ENCODE results near the gene CYB561D1.
A peak's percentile ranks its signal among the peaks of the same experiment; 100 is the strongest.

The CYB561D1 gene

GRCh38 chr1:109501644-109502363 is 7.9 kb downstream of the CYB561D1 start:
- no peaks in the 10 kb centered on the region for H3K4me1 ChIP-seq (ENCODE audit: control insufficient read depth, insufficient read depth, low read length, unreplicated experiment)
- H3K4me3 ChIP-seq (ENCODE audit: low read depth, low read length) = no peak overlapping the region
- no peaks in the 10 kb centered on the region for H3K79me2 ChIP-seq (ENCODE audit: control insufficient read depth, insufficient read depth, low read length, unreplicated experiment)
- no peaks in the 10 kb centered on the region for H3K36me3 ChIP-seq (ENCODE audit: insufficient read depth, low read length)
- no peak overlapping the region for H3K27ac ChIP-seq (ENCODE audit: low read depth, low read length)
- no peak overlapping the region for H2AFZ ChIP-seq (ENCODE audit: low read length, unreplicated experiment)
- no peaks in the 10 kb centered on the region for H3K27me3 ChIP-seq (ENCODE audit: insufficient read depth, low read length)

GRCh38 chr1:109502364-109502851 is 8.5 kb downstream of the CYB561D1 start:
- Histone ChIP-seq H2AFZ (ENCODE audit: low read length, unreplicated experiment) (no peak overlapping the region), H3K27ac (ENCODE audit: low read depth, low read length) (no peak overlapping the region), H3K27me3 (ENCODE audit: insufficient read depth, low read length) (peaks cover 5% of the 10 kb centered on the region; the same call in 1 of the 2 replicates), H3K79me2 (ENCODE audit: control insufficient read depth, insufficient read depth, low read length, unreplicated experiment) (no peaks in the 10 kb centered on the region), H3K4me3 (ENCODE audit: low read depth, low read length) (no peak overlapping the region), H3K36me3 (ENCODE audit: insufficient read depth, low read length) (no peaks in the 10 kb centered on the region), H3K4me1 (ENCODE audit: control insufficient read depth, insufficient read depth, low read length, unreplicated experiment) (no peaks in the 10 kb centered on the region)

GRCh38 chr1:109503935-109504334 is 10.0 kb downstream of the CYB561D1 start:
- Histone ChIP-seq H2AFZ (ENCODE audit: low read length, unreplicated experiment) (no peak overlapping the region), H3K4me1 (ENCODE audit: control insufficient read depth, insufficient read depth, low read length, unreplicated experiment) (no peaks in the 10 kb centered on the region), H3K36me3 (ENCODE audit: insufficient read depth, low read length) (no peaks in the 10 kb centered on the region), H3K27ac (ENCODE audit: low read depth, low read length) (no peak overlapping the region), H3K79me2 (ENCODE audit: control insufficient read depth, insufficient read depth, low read length, unreplicated experiment) (no peaks in the 10 kb centered on the region), H3K4me3 (ENCODE audit: low read depth, low read length) (no peak overlapping the region), H3K27me3 (ENCODE audit: insufficient read depth, low read length) (peaks cover 19% of the 10 kb centered on the region)

DNA sequence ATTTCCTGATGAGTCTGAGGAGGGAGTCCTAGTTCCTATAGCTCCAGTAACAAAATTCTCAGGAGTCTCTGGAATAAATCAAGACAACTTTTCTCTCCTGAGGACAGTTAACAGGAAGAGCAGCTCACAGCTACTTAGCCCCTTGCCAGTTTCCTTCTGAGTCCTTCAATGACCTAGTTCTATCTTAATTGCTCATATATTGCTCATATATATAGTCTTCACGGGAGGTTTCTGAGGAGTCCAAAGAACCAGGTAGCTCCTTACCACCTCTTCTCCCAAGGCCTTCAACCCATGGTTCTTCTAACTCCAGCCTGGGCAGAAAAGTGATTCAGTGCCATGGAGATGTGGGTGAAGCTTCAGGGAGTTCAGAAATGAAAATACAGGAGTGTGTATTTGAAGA is 11.1 kb downstream of the CYB561D1 start:
- Histone ChIP-seq H2AFZ (ENCODE audit: low read length, unreplicated experiment) (no peak overlapping the region), H3K79me2 (ENCODE audit: control insufficient read depth, insufficient read depth, low read length, unreplicated experiment) (no peaks in the 10 kb centered on the region), H3K27ac (ENCODE audit: low read depth, low read length) (no peak overlapping the region), H3K4me3 (ENCODE audit: low read depth, low read length) (no peak overlapping the region), H3K27me3 (ENCODE audit: insufficient read depth, low read length) (peaks cover 27% of the 10 kb centered on the region), H3K36me3 (ENCODE audit: insufficient read depth, low read length) (no peaks in the 10 kb centered on the region), H3K4me1 (ENCODE audit: control insufficient read depth, insufficient read depth, low read length, unreplicated experiment) (peaks cover 2% of the 10 kb centered on the region)

DNA sequence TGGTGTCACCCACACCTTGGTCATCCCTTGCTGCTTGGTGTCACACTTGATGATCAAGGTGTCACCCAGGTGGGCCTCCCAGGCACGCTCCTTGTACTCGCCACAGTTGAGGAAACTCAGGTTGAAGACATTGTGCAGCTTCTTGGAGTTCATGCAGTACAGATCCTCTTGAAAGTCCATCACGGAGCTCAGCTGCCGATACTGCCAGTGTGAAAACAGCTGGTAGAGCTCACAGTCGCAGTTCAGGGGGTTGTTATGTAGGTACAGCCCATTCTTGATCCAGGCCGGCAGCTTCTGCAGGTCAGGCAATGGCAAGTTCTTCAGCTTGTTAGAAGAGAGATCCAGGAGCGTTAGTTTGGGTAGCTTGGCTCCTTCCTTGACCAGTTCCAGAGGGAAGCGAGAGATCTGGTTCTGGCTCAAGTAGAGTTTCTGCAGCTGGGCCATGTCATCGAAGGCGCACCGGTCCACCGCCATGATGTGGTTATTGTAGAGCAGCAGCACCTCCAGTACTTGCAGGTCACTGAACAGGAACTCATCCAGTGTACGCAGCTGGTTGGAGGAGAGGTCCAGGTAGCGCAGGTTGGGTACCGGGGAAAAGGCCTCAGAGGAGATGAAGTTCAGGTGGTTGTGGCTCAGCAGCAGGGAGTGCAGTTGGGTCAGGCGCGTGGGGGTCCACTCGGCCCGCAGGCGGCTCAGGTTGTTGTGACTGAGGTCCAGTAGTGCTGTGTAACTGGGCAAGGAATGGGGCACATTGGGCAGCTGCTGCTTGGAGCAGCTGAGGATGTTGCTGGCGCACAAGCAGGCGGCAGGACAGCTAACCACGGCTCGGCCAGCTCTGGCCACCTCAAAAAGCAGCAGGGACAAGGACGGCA is 14.3 kb downstream of the CYB561D1 start:
- Histone ChIP-seq H2AFZ (ENCODE audit: low read length, unreplicated experiment) (no peak overlapping the region), H3K4me3 (ENCODE audit: low read depth, low read length) (no peak overlapping the region), H3K4me1 (ENCODE audit: control insufficient read depth, insufficient read depth, low read length, unreplicated experiment) (peaks cover 8% of the 10 kb centered on the region), H3K79me2 (ENCODE audit: control insufficient read depth, insufficient read depth, low read length, unreplicated experiment) (no peaks in the 10 kb centered on the region), H3K27ac (ENCODE audit: low read depth, low read length) (no peak overlapping the region), H3K36me3 (ENCODE audit: insufficient read depth, low read length) (no peaks in the 10 kb centered on the region), H3K27me3 (ENCODE audit: insufficient read depth, low read length) (peaks cover 46% of the 10 kb centered on the region)

DNA sequence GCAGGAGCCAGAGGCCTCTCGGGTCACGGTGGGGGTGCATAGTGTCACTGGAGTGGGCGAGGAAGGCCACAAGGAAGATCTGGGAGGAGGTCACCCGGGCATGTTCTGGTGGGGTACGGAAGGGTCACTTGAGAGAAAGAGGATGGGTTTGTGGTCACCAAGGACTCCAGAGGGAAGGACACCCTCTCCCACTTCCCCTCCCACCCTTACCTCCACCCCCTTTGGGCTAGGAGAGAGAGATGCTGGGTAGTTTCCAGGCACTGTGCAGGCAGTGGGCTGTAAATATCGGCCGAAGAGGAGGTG is 14.9 kb downstream of the CYB561D1 start:
- no peak overlapping the region for H2AFZ ChIP-seq (ENCODE audit: low read length, unreplicated experiment)
- peaks cover 46% of the 10 kb centered on the region for H3K27me3 ChIP-seq (ENCODE audit: insufficient read depth, low read length)
- no peaks in the 10 kb centered on the region for H3K36me3 ChIP-seq (ENCODE audit: insufficient read depth, low read length)
- H3K27ac ChIP-seq (ENCODE audit: low read depth, low read length) = no peak overlapping the region
- no peaks in the 10 kb centered on the region for H3K79me2 ChIP-seq (ENCODE audit: control insufficient read depth, insufficient read depth, low read length, unreplicated experiment)
- H3K4me3 ChIP-seq (ENCODE audit: low read depth, low read length) = peak overlapping the region; percentile 75; the same call in 1 of the 2 replicates
- peaks cover 8% of the 10 kb centered on the region for H3K4me1 ChIP-seq (ENCODE audit: control insufficient read depth, insufficient read depth, low read length, unreplicated experiment)

GRCh38 chr1:109509176-109510134 is 15.6 kb downstream of the CYB561D1 start, which contains the start of gene AMIGO1:
Gene AMIGO1, minus strand, starts transcription at chr1:109509727. Its CDS starts 815 bp downstream, at chr1:109508912.
- Histone ChIP-seq H2AFZ (ENCODE audit: low read length, unreplicated experiment) (no peak within 1 kb of the TSS), H3K79me2 (ENCODE audit: control insufficient read depth, insufficient read depth, low read length, unreplicated experiment) (no peaks in the 10 kb centered on the region), H3K36me3 (ENCODE audit: insufficient read depth, low read length) (no peaks in the 10 kb centered on the region), H3K27me3 (ENCODE audit: insufficient read depth, low read length) (peaks cover 46% of the 10 kb centered on the region), H3K4me3 (ENCODE audit: low read depth, low read length) (peak within 1 kb of the TSS; percentile 75), H3K4me1 (ENCODE audit: control insufficient read depth, insufficient read depth, low read length, unreplicated experiment) (peaks cover 8% of the 10 kb centered on the region), H3K27ac (ENCODE audit: low read depth, low read length) (no peak within 1 kb of the TSS)

GRCh38 chr1:109513110-109513710 is 19.3 kb downstream of the CYB561D1 start:
- Histone ChIP-seq H3K4me1 (ENCODE audit: control insufficient read depth, insufficient read depth, low read length, unreplicated experiment) (peaks cover 8% of the 10 kb centered on the region), H3K27ac (ENCODE audit: low read depth, low read length) (no peak overlapping the region), H3K79me2 (ENCODE audit: control insufficient read depth, insufficient read depth, low read length, unreplicated experiment) (no peaks in the 10 kb centered on the region), H3K36me3 (ENCODE audit: insufficient read depth, low read length) (no peaks in the 10 kb centered on the region), H2AFZ (ENCODE audit: low read length, unreplicated experiment) (no peak overlapping the region), H3K27me3 (ENCODE audit: insufficient read depth, low read length) (peaks cover 34% of the 10 kb centered on the region), H3K4me3 (ENCODE audit: low read depth, low read length) (no peak overlapping the region)

- H3K4me3 ChIP-seq (ENCODE audit: low read depth, low read length) = no peak overlapping the region
- no peaks in the 10 kb centered on the region for H3K79me2 ChIP-seq (ENCODE audit: control insufficient read depth, insufficient read depth, low read length, unreplicated experiment)
- peaks cover 7% of the 10 kb centered on the region for H3K4me1 ChIP-seq (ENCODE audit: control insufficient read depth, insufficient read depth, low read length, unreplicated experiment)
- peaks cover 21% of the 10 kb centered on the region for H3K27me3 ChIP-seq (ENCODE audit: insufficient read depth, low read length)
- H3K36me3 ChIP-seq (ENCODE audit: insufficient read depth, low read length) = no peaks in the 10 kb centered on the region
- H3K27ac ChIP-seq (ENCODE audit: low read depth, low read length) = no peak overlapping the region
- no peak overlapping the region for H2AFZ ChIP-seq (ENCODE audit: low read length, unreplicated experiment)
Measured at GRCh38 chr1:109514846-109515245, 21.0 kb downstream of the CYB561D1 start.

DNA sequence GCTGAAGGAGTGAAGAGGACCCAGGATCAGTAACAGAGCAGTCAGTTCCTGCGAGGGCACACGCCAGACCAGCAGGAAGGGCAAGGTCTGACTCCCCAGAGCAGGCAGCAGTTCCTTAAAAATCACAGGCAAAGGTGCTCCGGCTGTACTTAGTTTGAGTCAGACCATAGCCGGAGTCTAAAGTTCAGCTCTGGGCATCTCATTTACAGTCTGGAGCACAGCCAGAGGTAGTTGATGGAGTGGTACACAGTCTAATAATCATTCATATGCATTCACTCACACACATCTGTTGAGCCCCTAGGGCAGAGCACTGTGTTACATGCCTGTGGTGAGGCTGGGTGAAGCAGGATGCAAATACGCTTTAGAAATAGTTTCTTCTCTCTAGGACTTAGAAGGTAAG is 23.0 kb downstream of the CYB561D1 start:
- no peak overlapping the region for H2AFZ ChIP-seq (ENCODE audit: low read length, unreplicated experiment)
- no peaks in the 10 kb centered on the region for H3K4me1 ChIP-seq (ENCODE audit: control insufficient read depth, insufficient read depth, low read length, unreplicated experiment)
- H3K79me2 ChIP-seq (ENCODE audit: control insufficient read depth, insufficient read depth, low read length, unreplicated experiment) = no peaks in the 10 kb centered on the region
- peaks cover 20% of the 10 kb centered on the region for H3K27me3 ChIP-seq (ENCODE audit: insufficient read depth, low read length)
- no peak overlapping the region for H3K4me3 ChIP-seq (ENCODE audit: low read depth, low read length)
- no peak overlapping the region for H3K27ac ChIP-seq (ENCODE audit: low read depth, low read length)
- H3K36me3 ChIP-seq (ENCODE audit: insufficient read depth, low read length) = no peaks in the 10 kb centered on the region

Data from ACC112 (cell line).